Smooth muscle cell (in vitro differentiated cells): ENCODE results near the gene ABCG4. TPM values are rescaled to one million over a fixed set of nuclear protein-coding genes. Genes with fewer than 3 reads are reported as not detected.
A peak's percentile ranks its signal among the peaks of the same experiment; 100 is the strongest.

Experiments used
- DNase-seq: peaks from one replicate; lab custom pipeline; 2025; ENCODE audit not compliant: unreplicated experiment; lab: John Stamatoyannopoulos, UW
- H2AFZ ChIP-seq: fragments of 200-600 bp; sonication (generic); 2 replicates; pipeline ENCODE4 v1.6.0; 2016; ENCODE audit warnings: antibody characterized with exemption, low read depth, mild to moderate bottlenecking
- H3F3A ChIP-seq: fragments of 200-600 bp; sonication (generic); 2 replicates; pipeline ENCODE4 v1.6.0; 2017; ENCODE audit warnings: antibody characterized with exemption, low read depth
- H3K27ac ChIP-seq: fragments of 200-600 bp; sonication (generic); 2 replicates; pipeline ENCODE4 v1.5.1; 2016; ENCODE audit warnings: low read depth, mild to moderate bottlenecking
- H3K27me3 ChIP-seq: fragments of 200-600 bp; sonication (generic); 2 replicates; pipeline ENCODE4 v1.6.1; 2016; ENCODE audit warnings: low read depth, mild to moderate bottlenecking
- H3K36me3 ChIP-seq: fragments of 200-600 bp; sonication (generic); 2 replicates; pipeline ENCODE4 v1.5.1; 2016; ENCODE audit warnings: low read depth
- H3K4me1 ChIP-seq: fragments of 200-600 bp; sonication (generic); 2 replicates; pipeline ENCODE4 v1.5.1; 2016; ENCODE audit warnings: low read depth
- H3K4me2 ChIP-seq: fragments of 200-600 bp; sonication (generic); 2 replicates; pipeline ENCODE4 v1.6.0; 2016; ENCODE audit warnings: mild to moderate bottlenecking
- H3K4me3 ChIP-seq: fragments of 200-600 bp; sonication (generic); 2 replicates; pipeline ENCODE4 v1.5.1; 2016; ENCODE audit warnings: mild to moderate bottlenecking
- H3K79me2 ChIP-seq: fragments of 200-600 bp; sonication (generic); 2 replicates; pipeline ENCODE4 v1.6.0; 2016; ENCODE audit warnings: low read depth, mild to moderate bottlenecking
- H3K9ac ChIP-seq: fragments of 200-600 bp; sonication (generic); 2 replicates; pipeline ENCODE4 v1.6.0; 2016; ENCODE audit warnings: low read depth
- H3K9me3 ChIP-seq: fragments of 200-600 bp; sonication (generic); replicated peaks from 2 replicates; pipeline ENCODE4 v1.5.1; 2016; ENCODE audit warnings: low read depth
- H4K20me1 ChIP-seq: fragments of 200-600 bp; sonication (generic); 2 replicates; pipeline ENCODE4 v1.6.0; 2016; ENCODE audit warnings: low read depth
- WGBS: methylation state at CpG from one replicate; pipeline ENCODE4 v1.1.7; 2016; ENCODE audit warnings: low lambda C conversion rate; 5-methylcytosine and 5-hydroxymethylcytosine counted together
- polyA plus RNA-seq: library from polyadenylated mRNA; unstranded; fragments of >200 nt; fragmentation: Nextera tagmentation; extraction: Ambion mirVana; gene quantifications from 2 replicates; pipeline ENCODE4 v1.2.1, GENCODE V29; 2016
- total RNA-seq: library from RNA; depleted of rRNA; stranded (reverse); fragments of >200 nt; gene quantifications from 2 replicates; pipeline ENCODE4 v1.2.3, GENCODE V29; 2014
- TF ChIP-seq, protein P1 (sequence below): fragments of 200-600 bp; sonication (generic); IDR thresholded peaks from 2 replicates; pipeline ENCODE4 v1.5.1; 2017; ENCODE audit warnings: borderline replicate concordance, mild to moderate bottlenecking, antibody characterized with exemption; ENCODE audit not compliant: insufficient read depth, poor library complexity, severe bottlenecking

ABCG4 gene
- total and polyA plus RNA-seq, 2 experiments from 2014 or later, result 0.85 to 2.1 TPM

GRCh38 chr11:119168471-119169281 is 19.8 kb downstream of the ABCG4 start, which contains the start of gene NLRX1:
NLRX1 (plus strand) TSS chr11:119168725; CDS start chr11:119171404, 2,679 bp downstream.
- Histone ChIP-seq H3K9me3 (no peaks in the 10 kb centered on the region), H3K4me3 (peak within 1 kb of the TSS; percentile 77), H3K36me3 (no peaks in the 10 kb centered on the region), H3K4me2 (peak within 1 kb of the TSS; percentile 76), H3K9ac (peak within 1 kb of the TSS; percentile 74), H3K79me2 (no peaks in the 10 kb centered on the region), H3F3A (no peaks in the 10 kb centered on the region), H3K4me1 (no peaks in the 10 kb centered on the region), H3K27me3 (no peaks in the 10 kb centered on the region), H3K27ac (peak within 1 kb of the TSS; percentile 52), H2AFZ (peak within 1 kb of the TSS; percentile 72), H4K20me1 (no peaks in the 10 kb centered on the region)
- WGBS, result 6% methylated on average over 46 of the region's 63 CpGs
- peak; percentile 50 for DNase-seq
- TF ChIP-seq, protein P1, sequence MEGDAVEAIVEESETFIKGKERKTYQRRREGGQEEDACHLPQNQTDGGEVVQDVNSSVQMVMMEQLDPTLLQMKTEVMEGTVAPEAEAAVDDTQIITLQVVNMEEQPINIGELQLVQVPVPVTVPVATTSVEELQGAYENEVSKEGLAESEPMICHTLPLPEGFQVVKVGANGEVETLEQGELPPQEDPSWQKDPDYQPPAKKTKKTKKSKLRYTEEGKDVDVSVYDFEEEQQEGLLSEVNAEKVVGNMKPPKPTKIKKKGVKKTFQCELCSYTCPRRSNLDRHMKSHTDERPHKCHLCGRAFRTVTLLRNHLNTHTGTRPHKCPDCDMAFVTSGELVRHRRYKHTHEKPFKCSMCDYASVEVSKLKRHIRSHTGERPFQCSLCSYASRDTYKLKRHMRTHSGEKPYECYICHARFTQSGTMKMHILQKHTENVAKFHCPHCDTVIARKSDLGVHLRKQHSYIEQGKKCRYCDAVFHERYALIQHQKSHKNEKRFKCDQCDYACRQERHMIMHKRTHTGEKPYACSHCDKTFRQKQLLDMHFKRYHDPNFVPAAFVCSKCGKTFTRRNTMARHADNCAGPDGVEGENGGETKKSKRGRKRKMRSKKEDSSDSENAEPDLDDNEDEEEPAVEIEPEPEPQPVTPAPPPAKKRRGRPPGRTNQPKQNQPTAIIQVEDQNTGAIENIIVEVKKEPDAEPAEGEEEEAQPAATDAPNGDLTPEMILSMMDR, result peak; percentile 64

GRCh38 chr11:119169282-119169719 is 20.4 kb downstream of the ABCG4 start:
- DNase-seq, result no peak
- Histone ChIP-seq H2AFZ (peak overlapping the region; percentile 72), H3K4me3 (peak overlapping the region; percentile 77), H3K27ac (peak overlapping the region; percentile 15), H3K4me2 (peak overlapping the region; percentile 76), H3K9me3 (no peaks in the 10 kb centered on the region), H3K36me3 (no peaks in the 10 kb centered on the region), H3K27me3 (no peaks in the 10 kb centered on the region), H3K79me2 (no peaks in the 10 kb centered on the region), H4K20me1 (no peaks in the 10 kb centered on the region), H3K9ac (peak overlapping the region; percentile 74), H3F3A (no peaks in the 10 kb centered on the region), H3K4me1 (no peaks in the 10 kb centered on the region)
- TF ChIP-seq, protein P1, result no peak
- WGBS, result 15% methylated on average over 15 of the region's 15 CpGs

GRCh38 chr11:119172513-119172912 is 23.7 kb downstream of the ABCG4 start:
- Histone ChIP-seq H3K27me3 (no peaks in the 10 kb centered on the region), H3K9me3 (no peaks in the 10 kb centered on the region), H3K79me2 (no peaks in the 10 kb centered on the region), H3K9ac (no peak overlapping the region), H3K4me1 (no peaks in the 10 kb centered on the region), H3K4me2 (no peak overlapping the region), H3K36me3 (no peaks in the 10 kb centered on the region), H3K27ac (no peak overlapping the region), H4K20me1 (no peaks in the 10 kb centered on the region), H3F3A (no peaks in the 10 kb centered on the region), H3K4me3 (no peak overlapping the region), H2AFZ (no peak overlapping the region)
- TF ChIP-seq, protein P1, result no peak
- no peak for DNase-seq
- WGBS, result 88% methylated on average over 2 of the region's 2 CpGs

DNA sequence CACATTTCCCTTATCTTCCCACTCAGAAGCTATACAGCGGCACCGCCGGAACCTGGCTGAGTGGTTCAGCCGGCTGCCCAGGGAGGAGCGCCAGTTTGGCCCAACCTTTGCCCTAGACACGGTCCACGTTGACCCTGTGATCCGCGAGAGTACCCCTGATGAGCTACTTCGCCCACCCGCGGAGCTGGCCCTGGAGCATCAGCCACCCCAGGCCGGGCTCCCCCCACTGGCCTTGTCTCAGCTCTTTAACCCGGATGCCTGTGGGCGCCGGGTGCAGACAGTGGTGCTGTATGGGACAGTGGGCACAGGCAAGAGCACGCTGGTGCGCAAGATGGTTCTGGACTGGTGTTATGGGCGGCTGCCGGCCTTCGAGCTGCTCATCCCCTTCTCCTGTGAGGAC is 24.6 kb downstream of the ABCG4 start:
- no peak overlapping the region for H3K27ac ChIP-seq
- no peak for DNase-seq

More for the DNA sequence above, 24.6 kb downstream of the ABCG4 start:
- WGBS, result 97% methylated on average over 21 of the region's 21 CpGs
- H3K36me3 ChIP-seq, result no peaks in the 10 kb centered on the region
- no peaks in the 10 kb centered on the region for H3K4me1 ChIP-seq
- no peaks in the 10 kb centered on the region for H3F3A ChIP-seq
- TF ChIP-seq, protein P1, result no peak
- H3K4me3 ChIP-seq, result no peak overlapping the region
- no peaks in the 10 kb centered on the region for H3K27me3 ChIP-seq
- H3K9ac ChIP-seq, result no peak overlapping the region
- no peak overlapping the region for H2AFZ ChIP-seq
- no peak overlapping the region for H3K4me2 ChIP-seq
- no peaks in the 10 kb centered on the region for H4K20me1 ChIP-seq
- no peaks in the 10 kb centered on the region for H3K9me3 ChIP-seq
- H3K79me2 ChIP-seq, result no peaks in the 10 kb centered on the region
